A204.1 (cell line): ENCODE results near the gene GFI1B.
"Not testable (repeated sequence)": the region's sequence is repeated elsewhere in the genome, so short reads cannot be mapped to it uniquely, and the experiment has no call there.

ENCODE experiments used
- FAIRE-seq: peaks from 2 replicates; lab custom pipeline; 2012; peaks lifted over from hg19 to GRCh38; lab: Jason Lieb, UNC

GFI1B gene

DNA sequence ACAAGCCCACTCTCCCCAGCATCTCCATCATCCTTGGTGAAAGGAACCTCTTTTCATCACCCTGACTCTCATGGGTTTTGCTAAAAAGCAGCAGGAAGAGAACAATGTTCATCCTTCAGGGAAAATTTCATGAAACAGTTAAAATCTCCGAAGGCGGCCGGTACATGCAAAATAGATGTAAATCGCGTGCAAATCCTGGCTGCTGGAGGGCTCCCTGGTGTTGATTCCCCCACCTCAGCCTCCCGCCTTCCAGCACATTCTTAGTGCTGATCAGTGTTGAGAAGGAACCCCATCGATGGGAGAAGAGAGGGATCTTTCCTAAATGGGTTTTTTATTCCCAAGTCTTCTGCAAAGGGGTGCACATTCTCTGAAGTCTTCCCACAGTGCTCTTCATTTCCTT lies 8.7 kb upstream of the GFI1B start:
- FAIRE-seq: no peak

DNA sequence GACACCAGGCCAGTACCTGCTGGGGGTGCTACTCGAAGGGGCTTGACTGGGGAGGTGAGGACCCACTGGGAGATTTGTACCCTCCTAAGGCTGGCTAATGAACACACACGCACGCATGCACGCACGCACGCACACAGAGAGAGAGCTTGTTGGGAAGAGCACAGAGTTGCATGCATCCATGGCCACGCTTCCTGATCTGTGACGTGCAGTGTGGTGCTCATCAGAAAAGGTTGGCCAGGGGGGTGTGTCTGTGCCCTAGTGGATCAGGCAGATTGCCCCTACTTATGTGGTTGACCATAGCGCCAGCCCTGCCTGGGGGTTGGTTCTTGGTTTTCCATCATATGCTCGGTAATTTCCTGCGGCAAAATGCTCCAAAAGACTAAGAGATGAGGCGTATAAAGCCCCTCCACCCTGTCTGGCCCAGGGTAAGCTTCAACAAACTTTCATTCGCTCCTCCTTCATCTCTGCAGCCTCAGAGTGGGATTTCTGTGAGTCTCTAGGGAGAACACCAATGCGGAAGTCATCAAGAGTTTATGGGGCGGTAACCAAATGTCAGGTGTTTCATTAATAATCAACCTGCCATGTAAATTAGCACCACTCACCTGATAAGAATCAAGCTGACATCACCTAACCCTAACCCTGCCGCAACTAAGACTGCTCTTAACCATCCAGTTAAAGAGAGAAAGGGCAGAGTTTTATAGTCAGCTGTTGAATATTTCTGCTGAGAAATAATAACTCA lies 8.0 kb upstream of the GFI1B start:
- no peak for FAIRE-seq

DNA sequence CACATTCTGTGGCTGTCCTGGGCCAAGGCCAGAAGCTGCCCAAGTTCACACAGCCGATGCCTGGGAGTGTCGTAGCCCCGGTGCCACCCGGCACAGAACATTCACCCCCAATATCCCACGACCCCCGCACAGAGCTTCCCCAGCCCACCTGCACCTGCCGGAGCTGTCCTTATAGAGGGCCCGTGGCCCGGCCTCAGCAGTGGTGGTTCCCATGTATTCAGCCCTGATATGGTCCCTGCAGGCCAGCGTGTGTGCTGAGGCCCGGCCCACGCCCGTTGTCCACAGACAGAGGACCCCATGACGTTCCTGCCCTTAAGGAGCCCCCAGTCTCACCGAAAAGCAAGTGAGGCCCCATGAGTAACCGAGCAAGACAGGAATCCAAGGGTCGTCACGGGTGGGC lies 5.3 kb upstream of the GFI1B start:
- no peak for FAIRE-seq

DNA sequence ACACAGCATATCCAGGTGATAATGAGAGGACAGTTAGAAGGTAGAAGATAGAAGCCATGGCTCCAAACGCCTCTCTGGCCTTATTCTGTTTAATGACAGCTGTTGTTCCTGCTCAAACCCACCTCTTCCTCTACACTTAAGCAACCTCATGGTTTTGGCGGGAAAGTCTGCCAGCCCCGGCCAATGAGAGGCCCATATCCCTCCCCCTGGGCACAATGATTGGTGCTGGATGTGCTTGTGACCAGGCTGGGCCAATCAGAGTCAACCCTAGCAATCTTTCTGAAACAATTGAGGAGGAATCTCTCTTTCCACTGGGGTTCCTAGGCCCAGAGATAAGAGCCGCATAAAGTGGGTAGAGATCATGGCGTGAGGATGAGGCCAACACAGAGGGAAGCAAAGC lies 4.8 kb upstream of the GFI1B start:
- no peak for FAIRE-seq

DNA sequence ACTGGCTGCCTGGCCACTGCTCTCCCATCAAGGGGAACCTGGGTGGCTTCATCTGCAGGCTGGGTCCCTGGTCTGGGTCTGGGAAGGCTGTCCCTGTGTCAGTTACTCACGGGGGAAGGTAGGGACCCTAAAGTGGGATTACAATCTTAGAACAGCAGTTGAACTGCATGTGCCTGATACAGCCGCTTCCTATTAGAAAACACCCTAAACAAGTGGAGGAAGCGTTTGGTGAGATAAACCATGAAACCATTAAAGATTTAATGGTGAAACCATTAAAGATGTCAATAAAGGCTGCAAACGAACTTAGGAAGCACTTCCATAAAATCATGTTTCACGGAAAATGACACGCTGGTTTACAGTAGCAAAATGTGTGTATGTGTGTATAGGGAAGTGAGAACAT lies 2.5 kb upstream of the GFI1B start:
- no peak for FAIRE-seq

DNA sequence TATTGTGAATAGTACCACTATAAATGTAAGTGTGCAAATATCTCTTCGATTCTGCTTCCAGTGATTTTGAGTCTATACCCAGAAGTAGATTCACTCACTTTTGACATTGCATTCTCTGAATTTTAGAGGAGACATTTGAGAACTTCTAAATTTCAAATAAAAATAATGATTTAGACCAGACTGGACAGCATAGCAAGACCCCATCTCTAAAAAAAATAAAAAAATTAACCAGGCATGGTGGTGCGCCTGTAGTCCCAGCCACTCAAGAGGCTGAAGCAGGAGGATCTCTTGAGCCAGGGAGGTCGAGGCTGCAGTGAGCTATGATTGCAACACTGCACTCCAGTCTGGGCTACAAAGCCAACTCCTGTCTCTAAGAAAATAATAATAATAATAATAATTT lies 1.9 kb upstream of the GFI1B start:
- FAIRE-seq: no peak

DNA sequence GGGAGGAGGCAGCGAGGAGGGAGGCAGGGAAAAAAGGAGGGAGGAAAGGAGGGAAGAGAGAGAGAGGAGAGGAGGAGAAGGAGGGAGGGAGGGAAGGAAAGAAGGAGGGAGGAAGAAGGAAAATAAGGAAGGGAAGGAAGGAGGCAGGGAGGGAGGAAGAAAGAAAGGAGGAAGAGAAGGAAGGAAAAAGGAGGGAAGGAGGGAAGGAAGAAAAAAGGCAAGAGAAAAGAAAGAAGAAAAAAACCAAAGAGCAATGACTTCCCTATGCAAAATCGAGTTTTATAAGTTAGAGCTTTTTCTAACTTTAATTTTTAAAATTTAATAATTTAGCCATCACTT lies 413 bp upstream of the GFI1B start:
- FAIRE-seq: no peak

DNA sequence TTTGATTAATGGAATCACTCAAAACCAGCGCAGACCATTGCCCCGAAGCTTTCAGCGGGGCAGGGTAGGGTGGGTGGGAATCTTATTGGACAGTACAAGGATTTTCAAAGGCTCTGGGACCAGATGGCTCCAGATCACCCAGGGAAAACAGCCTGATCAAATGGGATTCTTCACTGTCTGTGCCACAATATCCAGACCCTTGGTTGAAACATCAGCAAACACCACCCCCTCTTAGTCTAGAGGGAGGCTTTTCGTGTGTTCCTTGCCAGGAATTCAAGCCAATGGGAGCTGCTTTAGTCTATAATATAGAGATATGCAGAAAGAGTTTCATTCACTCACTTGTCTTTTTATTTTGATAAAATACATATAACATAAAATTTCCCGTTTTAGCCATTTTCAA lies 1.7 kb downstream of the GFI1B start:
- FAIRE-seq: no peak

DNA sequence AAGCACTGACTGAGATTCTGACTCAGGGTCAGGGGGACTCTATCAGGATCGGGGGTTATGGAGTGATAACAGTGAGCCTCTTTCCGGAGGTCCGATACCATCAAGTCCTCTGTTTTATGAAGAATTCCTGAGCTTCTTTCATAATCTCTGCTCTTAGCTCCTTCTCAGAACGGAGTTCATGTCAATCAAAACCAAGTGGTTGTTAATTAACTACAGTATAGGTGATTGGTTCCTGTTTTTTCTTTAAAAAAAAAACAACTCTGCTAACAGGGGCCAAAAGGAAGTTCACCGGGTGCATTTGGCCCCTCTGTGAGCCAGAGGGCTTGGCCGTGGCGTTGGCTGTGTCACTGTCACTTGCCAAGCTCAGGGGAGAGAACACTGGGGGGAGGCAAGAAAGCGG lies 4.0 kb downstream of the GFI1B start:
- FAIRE-seq: no peak

DNA sequence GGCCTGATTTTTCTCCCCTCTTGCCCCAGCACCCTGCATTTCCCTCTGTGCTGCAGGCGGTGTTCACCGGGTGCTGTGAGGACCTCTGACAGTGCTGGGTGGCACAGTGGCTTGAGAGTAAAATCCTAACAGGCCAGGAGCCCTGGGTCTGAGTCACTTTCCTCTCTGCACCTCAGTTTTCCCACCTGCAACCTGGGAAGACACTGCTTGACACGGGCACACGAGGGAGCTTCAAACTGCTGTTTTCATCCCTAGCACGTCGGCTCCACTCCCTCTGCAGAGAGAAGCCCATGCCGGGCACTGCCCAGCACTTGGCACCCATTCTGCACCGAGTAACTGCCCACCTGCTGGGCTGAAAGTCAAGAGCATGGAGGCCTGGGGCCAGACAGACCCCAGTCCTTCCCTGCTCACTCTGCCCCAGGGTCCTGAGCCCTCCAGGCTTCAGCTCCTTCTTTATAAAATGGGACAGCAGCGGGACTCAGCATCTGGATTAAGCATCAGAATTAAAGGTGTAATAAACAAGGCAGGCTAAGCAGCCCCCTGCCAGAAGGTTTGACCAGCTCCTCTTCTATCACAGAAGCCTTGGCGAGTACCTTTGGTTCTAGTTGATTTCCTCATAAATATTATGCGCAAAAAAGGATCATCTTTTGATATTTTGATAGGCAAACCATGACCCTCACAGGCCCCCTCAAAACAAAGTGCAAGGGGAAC lies 5.2 kb downstream of the GFI1B start:
- FAIRE-seq: no peak

DNA sequence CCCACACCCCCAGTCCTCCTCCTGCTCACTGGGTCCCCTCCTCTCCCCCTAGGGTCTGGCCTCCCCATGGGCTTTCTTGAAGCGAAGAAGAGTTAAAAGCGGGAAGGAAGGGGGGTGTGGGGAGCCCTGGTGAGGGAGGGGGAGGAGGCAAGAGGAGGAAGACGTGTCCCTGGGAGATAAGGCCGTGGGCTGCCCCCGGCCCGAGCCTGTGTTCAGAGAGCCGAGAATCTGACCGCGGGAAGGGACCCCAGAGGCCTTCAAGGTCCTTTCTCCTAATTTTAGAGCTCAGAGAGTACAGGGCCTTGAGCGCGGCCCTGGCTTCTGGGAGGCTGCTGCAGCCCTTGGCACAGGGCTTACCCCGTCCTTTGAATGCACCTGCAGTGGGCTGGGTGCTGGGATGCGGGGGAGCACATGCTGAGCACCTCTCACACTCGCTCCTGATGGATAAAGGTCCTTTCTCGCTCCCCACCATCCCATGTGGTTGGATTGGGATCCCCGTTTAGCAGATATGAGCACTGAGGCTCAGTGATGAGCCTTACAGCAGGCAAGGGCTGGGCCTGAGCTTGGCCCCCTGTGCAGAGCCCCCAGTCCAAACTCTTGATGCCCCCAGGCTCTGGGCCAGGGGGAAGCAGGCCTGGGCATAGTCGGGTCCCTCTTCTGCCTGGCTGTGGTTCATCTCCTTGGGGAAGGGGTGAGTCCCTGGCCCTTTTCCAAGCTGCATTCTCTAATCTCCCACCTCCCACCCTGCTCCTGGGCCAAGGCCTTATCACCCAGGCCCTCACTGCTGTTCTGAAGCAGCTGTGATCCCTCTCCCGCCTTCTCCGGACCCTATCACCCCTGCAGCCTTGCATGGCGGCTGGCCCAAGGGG lies 5.9 kb downstream of the GFI1B start:
- no peak for FAIRE-seq

DNA sequence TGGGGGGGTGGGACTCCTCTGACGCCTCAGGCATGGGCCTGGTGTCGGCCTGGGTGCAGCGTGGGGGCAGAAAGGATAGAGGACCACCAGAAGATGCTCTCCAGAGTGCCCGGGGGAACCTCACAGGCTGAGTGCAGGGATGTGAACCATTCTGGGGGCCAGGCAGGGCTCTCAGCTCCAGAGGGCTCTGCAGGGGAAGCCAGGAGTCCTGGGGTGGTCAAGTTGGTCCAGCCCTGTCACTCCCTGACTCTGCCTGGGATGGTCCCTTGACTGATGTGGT lies 6.5 kb downstream of the GFI1B start:
- no peak for FAIRE-seq

DNA sequence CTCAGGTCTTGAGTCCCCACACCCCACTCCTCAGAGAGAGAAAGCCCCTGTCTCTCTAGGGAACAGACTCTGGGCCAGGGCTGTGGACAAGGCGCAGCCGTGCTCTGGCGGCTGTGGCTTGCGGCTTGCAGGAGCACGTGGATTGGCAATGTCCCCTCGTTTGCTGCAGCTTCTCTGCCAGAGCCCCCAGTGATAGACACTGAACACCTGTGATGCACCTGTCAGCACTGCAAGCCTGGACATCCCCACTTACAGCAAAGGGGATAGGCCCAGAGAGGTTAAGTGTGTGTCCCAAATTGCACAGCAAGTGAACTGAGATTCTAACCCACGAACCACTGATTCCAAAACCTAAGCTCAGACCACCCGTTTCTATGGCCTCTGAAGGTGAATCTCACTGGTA lies 7.0 kb downstream of the GFI1B start:
- no peak for FAIRE-seq

DNA sequence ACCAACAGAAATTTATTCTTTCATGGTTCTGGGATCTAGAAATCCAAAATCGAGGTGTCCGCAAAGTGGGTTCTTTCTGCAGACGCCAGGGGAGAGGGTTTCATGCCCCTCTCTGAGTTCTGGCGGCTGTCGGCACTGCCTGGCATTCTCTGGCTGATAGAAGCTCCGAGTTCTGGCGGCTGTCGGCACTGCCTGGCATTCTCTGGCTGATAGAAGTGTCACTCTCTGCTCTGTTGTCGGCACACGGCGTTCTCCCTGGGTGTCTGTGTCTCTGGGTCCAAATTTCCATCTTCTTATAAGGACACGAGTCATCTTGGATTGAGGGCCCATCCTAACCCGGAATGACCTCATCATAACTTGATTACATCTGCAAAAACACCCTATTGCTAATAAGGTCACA lies 7.6 kb downstream of the GFI1B start:
- FAIRE-seq: no peak

DNA sequence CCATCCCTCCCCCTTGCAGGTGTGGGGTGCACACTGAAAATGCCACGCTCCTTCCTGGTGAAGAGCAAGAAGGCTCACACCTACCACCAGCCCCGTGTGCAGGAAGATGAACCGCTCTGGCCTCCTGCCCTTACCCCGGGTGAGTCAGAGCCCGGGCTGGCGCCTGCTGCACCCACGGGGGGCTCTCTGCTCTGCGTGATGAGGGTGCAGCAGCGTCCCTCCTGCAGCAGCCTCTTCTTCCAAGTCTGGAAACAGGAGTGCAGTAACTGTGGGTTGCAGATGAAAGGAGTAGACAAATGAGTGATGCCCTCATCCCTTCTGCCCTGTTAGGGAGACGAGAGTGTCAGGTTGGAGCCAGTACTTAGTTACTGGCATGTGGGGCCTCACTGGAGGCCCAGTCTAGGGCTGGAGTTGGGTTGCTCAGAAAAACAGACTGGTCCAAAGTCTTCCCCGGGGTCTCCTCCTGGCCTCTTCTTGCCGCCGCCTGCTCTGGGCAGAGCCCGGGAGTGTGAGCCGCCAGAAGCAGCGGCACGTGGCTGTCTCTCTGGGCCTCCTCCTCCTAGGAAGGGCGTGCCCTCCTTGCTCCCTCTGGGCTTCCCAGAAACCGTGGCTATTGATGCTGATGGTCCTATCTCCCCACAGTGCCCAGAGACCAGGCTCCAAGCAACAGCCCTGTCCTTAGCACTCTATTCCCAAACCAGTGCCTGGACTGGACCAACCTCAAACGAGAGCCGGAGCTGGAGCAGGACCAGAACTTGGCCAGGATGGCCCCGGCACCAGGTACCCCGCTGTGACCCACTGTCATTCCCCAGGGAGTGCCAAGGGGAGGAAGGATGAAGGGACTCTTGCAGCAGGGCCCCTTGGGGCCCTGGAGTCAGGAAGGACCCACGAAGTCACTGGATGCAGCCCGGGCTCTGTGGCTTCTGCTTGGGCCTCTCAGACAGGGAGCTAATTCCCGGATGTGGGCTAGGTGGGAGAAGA lies 8.4 kb downstream of the GFI1B start:
- FAIRE-seq: no peak

DNA sequence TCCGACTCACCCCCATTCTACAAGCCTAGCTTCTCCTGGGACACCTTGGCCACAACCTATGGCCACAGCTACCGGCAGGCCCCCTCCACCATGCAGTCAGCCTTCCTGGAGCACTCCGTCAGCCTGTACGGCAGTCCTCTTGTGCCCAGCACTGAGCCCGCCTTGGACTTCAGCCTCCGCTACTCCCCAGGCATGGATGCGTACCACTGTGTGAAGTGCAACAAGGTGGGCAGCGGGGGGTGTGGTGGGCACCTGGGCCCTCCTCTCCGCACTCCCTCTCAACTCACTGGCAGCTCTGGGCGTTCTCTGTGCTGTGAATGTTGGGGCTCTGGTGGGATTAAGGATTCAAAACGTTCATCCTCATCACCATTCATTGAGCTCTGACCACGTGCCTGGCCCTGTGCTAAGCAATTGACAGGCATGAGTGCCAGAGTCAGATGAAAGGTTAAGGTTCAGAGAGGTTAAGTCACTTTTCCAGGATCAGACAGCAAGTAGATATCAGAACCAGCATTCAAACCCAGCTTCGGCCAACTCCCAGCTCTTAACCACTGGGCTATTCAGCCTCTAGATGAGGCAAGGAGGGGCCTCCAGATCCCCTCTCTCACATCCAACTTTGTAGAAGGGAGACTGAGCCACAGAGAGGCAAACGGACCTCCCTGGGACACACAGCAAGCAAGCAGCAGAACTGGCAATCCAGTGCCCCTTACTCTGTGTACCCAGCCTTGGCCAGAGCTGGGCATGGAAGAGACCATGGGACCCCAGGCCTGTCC lies 9.9 kb downstream of the GFI1B start:
- FAIRE-seq: no peak

DNA sequence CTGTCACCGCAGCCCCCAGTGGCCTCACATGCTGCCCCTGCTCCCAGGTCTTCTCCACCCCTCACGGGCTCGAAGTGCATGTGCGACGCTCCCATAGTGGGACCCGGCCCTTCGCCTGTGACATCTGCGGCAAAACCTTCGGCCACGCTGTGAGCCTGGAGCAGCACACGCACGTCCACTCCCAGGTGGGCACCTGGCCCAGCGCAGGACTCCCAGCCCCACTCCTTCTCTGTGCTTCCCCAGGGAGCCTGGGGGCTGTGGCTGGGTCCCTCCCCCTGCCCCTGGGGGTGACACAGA lies 10.5 kb downstream of the GFI1B start:
- FAIRE-seq: no peak

DNA sequence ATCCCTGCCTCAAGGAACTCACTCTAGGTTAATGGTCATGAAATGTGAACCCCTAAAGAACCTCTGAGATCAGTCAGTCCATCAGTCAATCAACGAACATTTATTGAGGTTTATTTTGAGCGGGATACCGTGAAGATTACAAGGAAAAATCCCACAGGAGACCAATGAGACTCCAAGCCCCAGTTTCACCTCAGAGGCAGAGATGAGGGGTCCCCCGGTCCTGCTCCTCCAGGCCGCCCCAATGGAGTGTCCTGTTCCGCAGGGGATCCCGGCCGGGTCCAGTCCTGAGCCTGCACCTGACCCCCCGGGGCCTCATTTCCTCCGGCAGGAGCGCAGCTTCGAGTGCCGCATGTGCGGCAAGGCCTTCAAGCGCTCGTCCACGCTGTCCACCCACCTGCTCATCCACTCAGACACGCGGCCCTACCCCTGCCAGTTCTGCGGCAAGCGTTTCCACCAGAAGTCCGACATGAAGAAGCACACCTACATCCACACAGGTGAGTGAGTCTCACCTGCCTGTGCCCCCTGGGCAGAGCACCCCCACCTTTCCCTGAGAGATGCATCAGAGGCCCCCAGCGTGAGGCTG lies 11.0 kb downstream of the GFI1B start:
- FAIRE-seq: no peak

DNA sequence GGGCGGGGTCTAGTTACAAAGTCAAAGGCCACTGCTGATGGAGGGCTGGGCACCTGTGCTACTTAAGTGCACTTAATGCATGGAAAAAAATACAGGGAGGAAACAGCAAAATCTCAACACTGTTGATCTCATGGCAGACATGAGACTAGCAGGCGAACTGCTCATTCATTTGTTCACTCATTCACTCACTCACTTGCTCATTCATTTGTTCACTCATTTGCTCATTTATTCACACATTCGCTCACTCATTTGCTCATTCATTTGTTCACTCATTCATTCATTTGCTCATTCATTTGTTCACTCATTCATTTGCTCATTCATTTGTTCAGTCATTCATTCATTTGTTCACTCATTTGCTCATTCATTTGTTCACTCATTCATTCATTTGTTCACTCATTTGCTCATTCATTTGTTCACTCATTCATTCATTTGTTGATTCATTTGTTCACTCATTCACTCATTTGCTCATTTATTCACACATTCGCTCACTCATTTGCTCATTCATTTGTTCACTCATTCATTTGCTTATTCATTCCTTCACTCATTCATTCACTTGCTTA lies 11.6 kb downstream of the GFI1B start:
- FAIRE-seq: not testable (repeated sequence)

DNA sequence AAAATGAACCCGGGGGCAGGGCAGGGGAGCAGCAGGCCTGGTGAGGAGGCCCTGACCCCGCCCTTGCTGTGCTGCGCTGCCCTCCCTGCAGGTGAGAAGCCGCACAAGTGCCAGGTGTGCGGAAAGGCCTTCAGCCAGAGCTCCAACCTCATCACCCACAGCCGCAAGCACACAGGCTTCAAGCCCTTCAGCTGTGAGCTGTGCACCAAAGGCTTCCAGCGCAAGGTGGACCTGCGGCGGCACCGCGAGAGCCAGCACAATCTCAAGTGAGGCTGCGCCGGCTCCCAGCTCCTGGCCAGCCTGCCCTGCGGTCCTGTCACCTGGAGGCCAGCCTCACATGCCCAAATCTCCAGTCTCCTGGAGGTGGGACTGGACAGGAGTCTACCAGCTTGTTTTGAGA lies 12.3 kb downstream of the GFI1B start:
- FAIRE-seq: no peak
